Embryonic facial prominence (tissue), 1 donor: ENCODE data around the gene CCDC7.
"Not testable (repeated sequence)": the region's sequence is repeated elsewhere in the genome, so short reads cannot be mapped to it uniquely, and the experiment has no call there.

ENCODE experiments used
- DNase-seq: peaks from one replicate; pipeline ENCODE4 v3.0.0-alpha.2; 2016; ENCODE audit errors: extremely low spot score

The CCDC7 gene

GRCh38 chr10:32562695-32563094, 116.8 kb downstream of the CCDC7 start:
- not testable (repeated sequence) for DNase-seq

DNA sequence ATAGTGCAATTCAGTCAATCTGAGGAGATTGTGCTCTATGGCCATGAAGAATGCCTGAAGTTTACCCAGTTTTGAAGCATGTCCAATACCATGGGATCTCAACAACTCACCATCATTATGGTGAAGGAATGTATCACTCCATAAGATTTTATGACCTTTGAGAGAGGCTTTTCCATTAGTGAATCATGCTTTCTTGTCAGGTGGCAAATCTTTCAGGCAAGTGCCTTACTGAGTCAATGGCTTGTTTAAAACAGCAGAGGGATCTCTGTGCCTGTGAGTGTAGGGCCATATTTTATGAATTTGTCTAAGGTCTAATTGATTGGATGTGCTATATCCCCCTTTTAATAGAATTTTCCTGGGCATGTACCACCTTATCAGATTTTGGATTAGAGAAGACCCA, 131.5 kb downstream of the CCDC7 start:
- no peak for DNase-seq

DNA sequence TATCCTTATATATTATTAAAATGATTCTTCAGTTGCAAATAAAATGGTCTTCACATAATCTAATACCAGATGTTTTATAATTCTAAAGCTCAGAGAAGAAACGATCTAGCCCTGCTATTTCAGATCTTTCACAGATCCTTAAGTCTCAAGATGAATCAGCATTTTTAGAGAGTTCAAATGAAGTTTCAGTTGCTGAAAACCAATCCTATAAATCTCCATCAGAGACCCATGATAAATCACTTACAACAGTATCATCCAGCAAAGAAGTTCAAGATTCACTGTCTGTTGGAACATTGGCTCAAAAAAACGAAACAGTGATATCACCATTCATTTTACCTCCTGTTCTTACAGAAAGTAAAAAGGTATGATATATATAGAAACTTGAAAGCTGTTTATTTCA, 137.0 kb downstream of the CCDC7 start:
- DNase-seq: no peak

DNA sequence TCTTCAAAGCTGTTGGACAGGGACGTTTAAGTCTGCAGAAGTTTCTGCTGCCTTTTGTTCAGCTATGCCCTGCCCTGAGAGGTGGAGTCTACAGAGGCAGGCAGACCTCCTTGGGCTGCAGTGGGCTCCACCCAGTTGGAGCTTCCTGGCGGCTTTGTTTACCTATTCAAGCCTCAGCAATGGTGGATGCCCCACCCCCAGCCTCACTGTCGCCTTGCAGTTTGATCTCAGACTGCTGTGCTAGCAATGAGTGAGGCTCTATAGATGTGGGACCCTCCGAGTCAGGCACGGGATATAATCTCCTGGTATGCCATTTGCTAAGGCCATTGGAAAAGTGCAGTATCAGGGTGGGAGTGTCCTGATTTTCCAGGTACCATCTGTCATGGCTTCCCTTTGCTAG, 152.1 kb downstream of the CCDC7 start:
- not testable (repeated sequence) for DNase-seq

- no peak for DNase-seq
Observed at GRCh38 chr10:32600317-32600716, 154.4 kb downstream of the CCDC7 start.

- not testable (repeated sequence) for DNase-seq
Observed at GRCh38 chr10:32601562-32601961, 155.6 kb downstream of the CCDC7 start.

DNA sequence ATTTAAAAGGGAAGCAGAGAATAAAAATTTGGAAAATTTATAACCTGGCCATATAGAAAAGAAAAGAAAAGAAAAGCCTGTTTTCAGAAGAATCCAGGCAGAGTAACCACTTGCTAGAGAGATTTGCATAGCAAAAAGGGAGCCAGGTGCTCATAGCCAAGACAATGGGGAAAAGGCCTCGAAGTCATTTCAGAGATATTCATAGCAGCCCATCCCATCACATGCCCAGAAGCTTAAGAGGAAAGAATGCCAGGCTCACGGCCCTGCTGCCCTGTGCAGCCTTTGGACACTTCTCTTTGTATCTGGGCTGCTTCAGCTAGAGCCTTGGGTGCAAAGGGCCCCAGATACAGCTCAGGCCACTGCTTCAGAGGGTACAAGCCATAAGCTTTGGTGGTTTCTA, 159.8 kb downstream of the CCDC7 start:
- DNase-seq: no peak

DNA sequence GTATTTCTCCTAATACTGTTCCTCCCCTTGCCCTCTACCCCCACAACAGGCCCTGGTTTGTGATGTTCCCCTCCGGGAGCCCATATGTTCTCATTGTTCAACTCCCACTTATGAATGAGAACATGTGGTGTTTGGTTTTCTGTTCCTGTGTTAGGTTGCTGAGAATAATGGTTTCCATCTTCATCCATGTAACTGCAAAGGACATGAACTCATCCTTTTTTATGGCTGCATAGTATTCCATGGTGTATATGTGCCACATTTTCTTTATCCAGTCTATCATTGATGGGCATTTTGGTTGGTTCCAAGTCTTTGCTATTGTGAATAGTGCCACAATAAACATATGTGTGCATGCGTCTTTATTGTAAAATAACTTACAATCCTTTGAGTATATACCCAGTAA, 164.6 kb downstream of the CCDC7 start:
- DNase-seq: not testable (repeated sequence)

- no peak for DNase-seq
Observed at GRCh38 chr10:32616438-32616837, 170.5 kb downstream of the CCDC7 start.

GRCh38 chr10:32618482-32618881, 172.5 kb downstream of the CCDC7 start:
- no peak for DNase-seq

GRCh38 chr10:32621969-32622368, 176.0 kb downstream of the CCDC7 start:
- DNase-seq: no peak

DNA sequence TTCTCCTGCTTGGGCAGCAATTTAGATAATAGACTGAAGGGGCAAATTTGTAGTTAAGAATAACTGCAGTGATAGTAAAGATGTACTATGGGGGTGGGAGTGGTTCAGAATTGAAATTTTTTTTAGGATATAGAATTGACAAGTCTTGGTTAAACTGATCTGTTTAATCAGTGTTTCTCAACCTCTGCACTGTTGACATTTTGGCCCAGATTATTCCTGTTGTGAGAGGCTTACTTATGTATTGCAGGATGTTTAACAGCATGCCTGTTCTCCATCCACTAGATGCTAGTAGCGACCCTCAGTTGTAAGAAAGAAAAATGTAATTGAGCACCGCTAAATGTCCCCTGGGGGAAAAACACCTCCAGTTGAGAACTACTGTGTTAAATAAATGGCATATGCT, 176.5 kb downstream of the CCDC7 start:
- no peak for DNase-seq

- no peak for DNase-seq
Observed at GRCh38 chr10:32627183-32627582, 181.2 kb downstream of the CCDC7 start.

- no peak for DNase-seq
Observed at GRCh38 chr10:32629910-32630309, 184.0 kb downstream of the CCDC7 start.

DNA sequence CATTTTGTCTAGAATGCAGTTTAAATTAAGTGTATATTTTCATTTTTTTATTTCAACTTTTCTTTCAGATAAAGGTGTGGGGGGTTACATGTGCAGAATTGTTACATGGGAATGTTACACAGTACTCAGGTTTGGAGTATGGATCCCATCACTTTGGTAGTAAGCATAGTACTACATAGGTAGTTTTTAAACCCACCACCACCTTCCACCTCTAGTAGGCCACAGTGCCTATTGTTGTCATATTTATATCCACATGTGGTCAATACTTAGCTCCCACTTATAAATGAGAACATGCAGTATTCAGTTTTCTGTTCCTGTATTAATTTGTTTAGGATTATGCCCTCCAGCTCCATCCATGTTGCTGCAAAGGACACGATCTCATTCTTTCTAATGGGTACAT, 200.6 kb downstream of the CCDC7 start:
- DNase-seq: no peak

GRCh38 chr10:32650246-32650655, 204.3 kb downstream of the CCDC7 start:
- DNase-seq: no peak

- not testable (repeated sequence) for DNase-seq
Observed at GRCh38 chr10:32657430-32657829, 211.5 kb downstream of the CCDC7 start.

GRCh38 chr10:32661346-32661745, 215.4 kb downstream of the CCDC7 start:
- no peak for DNase-seq

GRCh38 chr10:32680803-32681557, 235.0 kb downstream of the CCDC7 start:
- no peak for DNase-seq

DNA sequence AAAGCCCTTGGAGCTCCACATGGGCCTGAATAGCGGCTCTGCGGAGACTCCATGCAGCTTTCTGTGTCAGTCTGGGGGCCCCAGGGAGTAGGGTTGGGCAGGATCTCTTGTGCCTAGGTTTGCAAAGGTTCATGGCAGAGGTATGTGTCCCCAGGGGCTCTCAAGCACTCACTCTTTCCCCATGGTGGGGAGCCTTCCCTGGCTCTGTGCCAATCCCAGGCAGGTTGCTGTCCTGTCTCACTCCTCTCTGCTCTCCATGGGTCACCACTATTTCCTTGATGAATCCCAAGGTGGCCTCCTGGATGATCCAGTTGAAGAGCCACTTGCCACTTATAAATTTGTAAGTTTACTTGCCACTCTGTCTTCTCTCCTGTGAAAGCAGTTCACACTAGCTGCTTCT, 238.4 kb downstream of the CCDC7 start:
- DNase-seq: no peak

DNA sequence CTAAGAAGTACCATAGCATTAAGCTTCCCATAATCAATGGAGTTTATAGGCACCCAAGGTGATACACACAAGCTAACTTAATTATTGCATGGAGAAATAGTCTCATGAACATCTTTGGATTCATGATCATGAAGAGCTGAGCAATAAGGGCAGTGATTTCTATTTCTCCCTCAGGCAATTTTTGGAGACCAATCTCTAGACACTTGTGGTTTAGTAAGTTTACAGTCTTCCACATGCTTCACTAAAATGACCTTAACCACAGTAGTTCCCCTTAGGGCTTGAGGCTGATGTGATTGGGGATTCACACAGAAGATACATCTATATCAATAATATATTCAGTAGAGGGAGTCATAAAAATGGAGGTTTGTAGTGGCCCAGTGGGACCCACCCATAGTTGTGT, 241.2 kb downstream of the CCDC7 start:
- DNase-seq: no peak

DNA sequence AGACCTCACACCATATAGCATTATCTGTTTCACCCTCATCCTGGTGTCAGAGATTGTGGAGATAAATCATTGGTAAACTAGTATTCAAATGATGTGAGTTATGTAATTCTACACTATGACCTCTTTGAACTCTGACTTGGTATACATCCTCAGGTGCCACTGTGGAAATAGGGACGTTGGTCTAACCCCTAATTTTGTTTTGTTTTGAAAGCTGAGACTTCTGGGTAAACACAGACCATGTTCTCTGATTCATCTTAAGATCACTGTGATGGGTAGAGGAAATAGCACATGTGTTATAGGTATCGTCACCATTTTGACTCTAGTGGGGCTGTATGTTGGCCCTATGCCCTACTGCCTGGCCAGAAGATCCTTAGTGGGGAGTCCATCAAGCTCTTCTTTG, 241.6 kb downstream of the CCDC7 start:
- DNase-seq: no peak

- no peak for DNase-seq
Observed at GRCh38 chr10:32692174-32692573, 246.2 kb downstream of the CCDC7 start.

GRCh38 chr10:32693441-32693979, 247.6 kb downstream of the CCDC7 start:
- no peak for DNase-seq
